Measurements from ENCODE around the gene SSTR5. TPM values are rescaled to one million over a fixed set of nuclear protein-coding genes. Genes with fewer than 3 reads are reported as not detected.

Gene SSTR5
- total RNA-seq, 4 donors from 2014 or later, result 0.37 TPM; not detected in 3

DNA sequence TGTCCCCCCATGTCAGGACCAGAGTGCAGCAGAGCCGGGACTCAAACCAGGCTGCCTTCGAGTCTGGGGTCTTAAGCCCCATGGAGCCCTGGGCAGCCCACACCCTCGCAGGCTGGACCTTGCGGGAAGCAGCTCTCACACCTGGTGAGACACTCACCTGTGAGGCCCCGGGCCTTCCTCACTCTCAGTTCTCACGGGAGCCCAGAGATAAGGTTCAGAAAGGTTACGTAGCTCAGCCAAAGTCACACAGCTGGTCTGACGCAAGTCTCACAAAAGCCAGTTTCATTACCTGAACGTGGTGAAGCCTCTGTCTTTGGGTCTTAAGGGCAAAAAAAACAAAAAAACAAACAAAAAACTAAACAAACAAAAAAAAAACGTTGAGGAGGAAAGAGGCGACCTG lies 32.8 kb upstream of the SSTR5 start:
- no peak for ATAC-seq (ENCODE audit: low FRiP score)
- TF ChIP-seq, protein P1, sequence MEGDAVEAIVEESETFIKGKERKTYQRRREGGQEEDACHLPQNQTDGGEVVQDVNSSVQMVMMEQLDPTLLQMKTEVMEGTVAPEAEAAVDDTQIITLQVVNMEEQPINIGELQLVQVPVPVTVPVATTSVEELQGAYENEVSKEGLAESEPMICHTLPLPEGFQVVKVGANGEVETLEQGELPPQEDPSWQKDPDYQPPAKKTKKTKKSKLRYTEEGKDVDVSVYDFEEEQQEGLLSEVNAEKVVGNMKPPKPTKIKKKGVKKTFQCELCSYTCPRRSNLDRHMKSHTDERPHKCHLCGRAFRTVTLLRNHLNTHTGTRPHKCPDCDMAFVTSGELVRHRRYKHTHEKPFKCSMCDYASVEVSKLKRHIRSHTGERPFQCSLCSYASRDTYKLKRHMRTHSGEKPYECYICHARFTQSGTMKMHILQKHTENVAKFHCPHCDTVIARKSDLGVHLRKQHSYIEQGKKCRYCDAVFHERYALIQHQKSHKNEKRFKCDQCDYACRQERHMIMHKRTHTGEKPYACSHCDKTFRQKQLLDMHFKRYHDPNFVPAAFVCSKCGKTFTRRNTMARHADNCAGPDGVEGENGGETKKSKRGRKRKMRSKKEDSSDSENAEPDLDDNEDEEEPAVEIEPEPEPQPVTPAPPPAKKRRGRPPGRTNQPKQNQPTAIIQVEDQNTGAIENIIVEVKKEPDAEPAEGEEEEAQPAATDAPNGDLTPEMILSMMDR (IDR thresholded peaks at IDR 0.05), result no peak
- DNase-seq (ENCODE audit: low spot score), result no peak

DNA sequence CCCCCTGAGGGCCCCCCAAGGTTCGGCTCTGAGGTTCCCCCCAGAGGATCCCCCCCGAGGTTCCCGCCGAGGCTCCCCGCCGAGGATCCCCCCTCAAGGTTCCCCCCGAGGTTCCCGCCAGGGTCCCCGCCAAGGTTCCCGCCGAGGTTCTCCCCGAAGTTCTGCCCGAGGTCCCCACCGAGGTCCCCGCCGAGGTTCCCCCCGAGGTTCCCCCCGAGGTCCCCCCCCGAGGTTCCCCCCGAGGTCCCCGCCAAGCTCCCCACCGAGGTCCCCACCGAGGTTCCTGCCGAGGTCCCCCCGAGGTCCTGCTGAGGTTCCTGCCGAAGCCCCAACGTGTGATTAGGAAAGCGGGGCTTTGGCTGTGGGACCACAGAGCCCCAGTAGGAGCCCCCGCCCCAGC lies 32.2 kb upstream of the SSTR5 start:
- no peak for ATAC-seq (ENCODE audit: low FRiP score)
- TF ChIP-seq, protein P1 (IDR thresholded peaks at IDR 0.05), result no peak

DNA sequence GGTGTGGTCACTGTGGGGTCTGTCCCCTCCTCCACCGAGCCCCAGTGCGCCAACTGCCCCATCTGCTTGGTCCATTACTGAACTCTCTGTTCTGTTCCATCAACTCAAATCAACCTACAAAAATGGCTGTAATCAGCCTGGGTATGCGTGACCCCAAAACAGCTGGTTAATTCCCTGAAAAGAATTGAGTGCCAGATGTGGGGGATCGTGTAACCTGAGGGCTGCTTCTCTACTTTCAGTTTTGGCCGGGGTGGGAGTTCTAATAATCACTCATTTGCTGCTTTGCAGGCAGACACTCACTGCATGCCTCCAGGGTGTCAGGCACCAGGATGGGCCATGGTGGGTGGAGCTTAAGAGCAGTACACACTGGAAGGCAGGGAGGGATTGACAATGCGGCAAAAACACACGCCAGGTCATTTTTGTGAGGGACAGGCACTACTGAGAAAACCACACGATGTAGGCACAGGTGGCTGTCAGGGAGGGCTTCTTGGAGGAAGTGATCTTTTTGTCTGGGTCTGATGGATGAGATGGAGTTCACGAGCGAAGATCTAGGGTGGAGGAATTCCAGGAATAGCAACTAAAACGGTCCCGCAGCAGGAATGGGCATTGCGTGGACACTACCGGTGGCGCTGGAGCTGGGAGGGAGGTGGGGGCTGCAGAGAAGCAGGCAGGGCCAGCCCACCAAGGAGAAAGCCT lies 30.4 kb upstream of the SSTR5 start:
- ATAC-seq (ENCODE audit: low FRiP score) (no peak), DNase-seq (ENCODE audit: low spot score) (no peak)
- TF ChIP-seq, protein P1 (IDR thresholded peaks at IDR 0.05), result no peak

More for the DNA sequence above, 32.2 kb upstream of the SSTR5 start:
- no peak for DNase-seq (ENCODE audit: low spot score)

DNA sequence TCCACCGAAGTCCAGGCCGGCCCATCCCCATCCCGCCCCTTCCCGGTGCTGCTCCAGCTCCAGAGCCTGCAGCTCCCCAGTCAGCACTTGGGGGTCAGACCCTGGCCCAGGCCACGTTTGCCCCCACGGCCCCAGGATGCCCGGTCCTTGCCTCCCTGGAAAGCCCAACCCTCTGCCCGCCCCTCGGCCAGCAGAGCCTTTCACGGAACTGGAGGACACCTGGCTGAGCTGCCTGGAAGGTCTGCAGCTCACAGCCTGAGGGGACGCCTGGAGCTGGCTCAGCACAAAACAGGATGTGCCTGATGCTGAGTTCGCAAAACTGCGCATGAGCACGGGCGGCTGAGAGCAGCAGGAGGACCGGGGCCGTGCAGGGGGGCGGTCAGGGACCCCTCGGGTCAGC lies 29.7 kb upstream of the SSTR5 start:
- TF ChIP-seq, protein P1 (IDR thresholded peaks at IDR 0.05), result no peak
- no peak for ATAC-seq (ENCODE audit: low FRiP score)

DNA sequence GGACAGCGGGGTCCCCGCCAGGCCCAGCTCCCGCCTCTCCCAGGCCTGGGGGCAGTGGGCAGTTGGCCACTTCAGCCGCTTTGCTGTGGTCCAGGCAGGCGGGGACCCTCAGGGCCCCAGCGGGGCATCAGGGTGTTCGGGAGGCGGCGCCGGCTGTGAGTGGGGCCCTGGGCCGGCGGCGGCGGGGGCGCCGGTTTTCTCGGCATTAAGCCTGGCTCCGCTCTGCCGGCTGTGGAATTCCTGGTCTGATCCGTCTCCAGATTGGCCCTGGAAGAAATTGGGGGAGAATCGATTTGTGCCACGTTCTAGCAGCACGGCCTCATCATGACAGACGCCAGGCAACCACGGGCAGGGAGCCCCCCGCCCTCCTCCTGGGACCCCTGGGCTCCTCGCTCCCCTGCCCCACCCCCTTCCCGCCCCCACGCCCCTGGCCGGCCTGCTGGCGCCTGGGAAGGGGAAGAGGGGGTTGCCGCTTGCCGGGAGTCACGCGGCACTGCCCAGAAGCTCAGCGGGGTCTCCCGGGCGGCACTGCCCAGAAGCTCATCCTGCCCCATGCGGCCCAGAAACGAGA lies 28.6 kb upstream of the SSTR5 start:
- DNase-seq (ENCODE audit: low spot score), result no peak
- no peak for ATAC-seq (ENCODE audit: low FRiP score)
- TF ChIP-seq, protein P1 (IDR thresholded peaks at IDR 0.05), result no peak

More for the DNA sequence above, 29.7 kb upstream of the SSTR5 start:
- no peak for DNase-seq (ENCODE audit: low spot score)

DNA sequence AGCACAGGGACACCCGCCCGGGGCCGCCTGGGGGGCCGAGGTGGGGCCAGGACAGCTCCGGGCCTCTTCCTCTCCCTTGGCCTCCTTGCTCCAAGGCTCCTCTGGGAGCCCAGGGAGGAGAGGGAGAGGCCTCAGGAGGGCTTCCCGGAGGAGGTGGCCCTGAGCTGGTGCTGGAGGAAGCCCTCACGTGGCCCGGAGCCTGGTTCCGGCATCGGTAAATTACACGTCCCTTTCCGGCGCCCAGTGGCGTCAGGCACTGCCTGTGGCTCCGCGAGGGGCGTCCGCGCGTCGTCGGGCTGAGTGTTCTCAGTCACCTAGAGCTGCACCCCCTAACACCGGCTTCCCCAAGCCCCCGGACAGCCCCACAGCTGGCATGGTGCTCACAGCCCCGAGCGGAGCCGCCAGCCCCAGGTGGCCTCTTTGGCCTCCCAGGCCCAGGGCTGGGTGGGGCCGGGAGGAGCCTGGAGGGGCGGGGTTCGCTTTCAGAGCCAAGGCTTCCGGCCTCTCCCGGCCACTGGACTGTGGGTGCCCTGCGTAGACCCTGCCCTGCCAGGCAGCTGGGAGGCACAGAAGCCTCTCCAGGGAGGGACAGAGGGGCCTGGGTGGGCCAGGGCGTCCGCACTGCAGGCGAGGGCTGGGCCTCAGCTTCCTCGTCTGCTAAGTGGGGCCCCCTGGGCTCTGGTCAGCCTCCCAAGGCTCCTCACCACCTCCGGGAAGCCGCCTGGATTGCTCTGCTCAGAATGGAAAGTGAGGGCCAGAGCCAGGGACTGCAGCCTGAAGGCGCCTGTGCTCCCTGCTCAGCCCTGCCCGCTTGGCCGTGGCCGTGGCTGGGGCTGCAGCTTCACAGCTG lies 27.9 kb upstream of the SSTR5 start:
- TF ChIP-seq, protein P1 (IDR thresholded peaks at IDR 0.05), result no peak
- DNase-seq (ENCODE audit: low spot score) (no peak), ATAC-seq (ENCODE audit: low FRiP score) (no peak)

All from omental fat pad (tissue), 4 donors.